Muscle of leg (tissue), 11 donors: Measurements from ENCODE around the gene VDAC2. TPM values are rescaled to one million over a fixed set of nuclear protein-coding genes. Genes with fewer than 3 reads are reported as not detected.

ENCODE experiments used
- DNase-seq: peaks from one replicate; pipeline ENCODE4 v3.0.0; 2013
- H3K27ac ChIP-seq: one replicate; pipeline ENCODE4 v1.5.1; 2013; ENCODE audit warnings: mild to moderate bottlenecking, low read length, control low read depth
- H3K27me3 ChIP-seq: one replicate; pipeline ENCODE4 v1.6.1; 2013; ENCODE audit warnings: low read length; ENCODE audit not compliant: control insufficient read depth, insufficient read depth
- H3K36me3 ChIP-seq: one replicate; pipeline ENCODE4 v1.6.1; 2013; ENCODE audit warnings: low read length; ENCODE audit not compliant: control insufficient read depth, insufficient read depth
- H3K4me1 ChIP-seq: one replicate; pipeline ENCODE4 v1.6.1; 2013; ENCODE audit warnings: low read length; ENCODE audit not compliant: control insufficient read depth, insufficient read depth
- H3K4me3 ChIP-seq: one replicate; pipeline ENCODE4 v1.5.1; 2013; ENCODE audit warnings: low read length, control low read depth
- H3K9me3 ChIP-seq: replicated peaks from 2 replicates; pipeline ENCODE4 v1.6.1; 2013; ENCODE audit warnings: low read depth, low read length; ENCODE audit not compliant: control insufficient read depth
- WGBS: methylation state at CpG from one replicate; pipeline ENCODE4 v1.1.5; 2013; ENCODE audit warnings: missing lambda C conversion rate; ENCODE audit not compliant: insufficient coverage; 5-methylcytosine and 5-hydroxymethylcytosine counted together
- polyA plus RNA-seq, 8 donors: library from polyadenylated mRNA; unstranded; fragments of 120-200 nt; gene quantifications; one replicate each; pipeline versions ENCODE4 v1.2.1 to v1.2.3, GENCODE V29; 2013; ENCODE audit warnings: inconsistent platforms in 1 of 8, low replicate concordance in 1 of 8; ENCODE audit not compliant: insufficient read length in 8 of 8, insufficient read depth in 1 of 8
- total RNA-seq: library from RNA; stranded (reverse); fragments of 120-200 nt; gene quantifications from one replicate; pipeline ENCODE4 v1.2.4, GENCODE V29; 2013

VDAC2 gene
- total and polyA plus RNA-seq, 9 donors = 186 to 334 (median 264) TPM

DNA sequence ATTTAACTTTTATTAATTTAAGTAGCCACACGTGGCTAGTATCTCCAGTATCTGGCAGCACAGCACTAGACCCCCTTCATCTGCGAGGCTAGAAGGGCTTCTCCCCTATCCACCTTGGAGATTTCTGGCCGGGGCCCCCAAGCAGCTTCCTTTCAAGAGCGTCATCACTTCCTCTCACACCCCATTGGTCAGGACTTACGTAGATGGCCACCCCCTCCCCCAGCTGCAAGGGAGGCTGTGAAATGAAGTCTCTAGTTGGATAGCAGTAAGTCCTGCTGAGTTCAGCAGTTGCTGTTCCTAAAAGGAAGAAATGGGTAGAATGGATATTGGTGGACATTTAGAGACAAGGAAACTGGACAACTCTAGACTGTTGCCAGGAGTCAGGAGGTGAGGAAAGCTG, 59.0 kb downstream of the VDAC2 start:
- H3K27me3 ChIP-seq = no peaks in the 10 kb centered on the region
- no peaks in the 10 kb centered on the region for H3K9me3 ChIP-seq
- H3K4me1 ChIP-seq = no peaks in the 10 kb centered on the region
- DNase-seq = no peak
- WGBS = 100% methylated on average over 1 of the region's 5 CpGs
- no peaks in the 10 kb centered on the region for H3K36me3 ChIP-seq
- H3K4me3 ChIP-seq = no peak overlapping the region
- H3K27ac ChIP-seq = no peak overlapping the region

DNA sequence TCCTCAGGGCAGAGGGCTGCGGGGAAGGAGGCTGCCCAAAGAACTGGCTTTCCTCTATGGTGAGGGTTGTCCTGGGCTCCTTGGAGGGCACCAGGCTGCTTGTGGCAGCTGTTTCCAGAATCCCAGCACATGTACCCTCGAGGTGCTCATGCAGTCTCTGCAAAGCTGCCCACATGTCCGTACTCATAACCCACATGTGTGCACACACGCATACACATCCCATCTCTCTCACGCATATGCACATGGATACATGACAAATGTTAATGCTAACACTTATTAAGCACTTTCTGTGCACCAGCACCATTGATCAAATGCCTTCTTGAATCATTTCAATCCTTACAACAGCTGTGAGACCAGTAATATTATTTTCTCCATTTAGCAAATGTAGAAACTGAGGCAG, 61.5 kb downstream of the VDAC2 start:
- H3K4me3 ChIP-seq = no peak overlapping the region
- 76% methylated on average over 5 of the region's 5 CpGs for WGBS
- DNase-seq = no peak
- H3K9me3 ChIP-seq = no peaks in the 10 kb centered on the region
- no peak overlapping the region for H3K27ac ChIP-seq
- peaks cover 9% of the 10 kb centered on the region for H3K27me3 ChIP-seq
- H3K4me1 ChIP-seq = peaks cover 10% of the 10 kb centered on the region
- no peaks in the 10 kb centered on the region for H3K36me3 ChIP-seq

DNA sequence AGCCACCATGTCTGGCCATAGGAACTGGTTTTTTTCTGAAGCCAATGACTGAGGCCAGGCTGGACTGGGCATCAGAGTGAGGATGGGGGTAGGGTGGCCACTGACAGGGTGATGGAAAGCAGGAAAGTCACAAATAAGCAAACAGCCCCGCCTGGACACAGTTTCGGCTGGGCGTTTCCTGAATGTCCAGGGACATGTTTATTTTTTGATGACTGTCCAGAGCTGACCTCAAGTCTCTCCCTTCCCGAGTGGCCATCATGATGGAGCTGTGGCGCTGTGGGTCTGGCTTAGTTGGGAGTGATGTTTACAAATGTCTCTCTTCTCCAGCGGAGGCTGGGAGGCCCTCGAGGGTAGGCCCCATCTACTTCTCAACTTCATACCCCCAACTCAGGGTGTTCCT, 62.3 kb downstream of the VDAC2 start:
- DNase-seq = peak; percentile 27

DNA sequence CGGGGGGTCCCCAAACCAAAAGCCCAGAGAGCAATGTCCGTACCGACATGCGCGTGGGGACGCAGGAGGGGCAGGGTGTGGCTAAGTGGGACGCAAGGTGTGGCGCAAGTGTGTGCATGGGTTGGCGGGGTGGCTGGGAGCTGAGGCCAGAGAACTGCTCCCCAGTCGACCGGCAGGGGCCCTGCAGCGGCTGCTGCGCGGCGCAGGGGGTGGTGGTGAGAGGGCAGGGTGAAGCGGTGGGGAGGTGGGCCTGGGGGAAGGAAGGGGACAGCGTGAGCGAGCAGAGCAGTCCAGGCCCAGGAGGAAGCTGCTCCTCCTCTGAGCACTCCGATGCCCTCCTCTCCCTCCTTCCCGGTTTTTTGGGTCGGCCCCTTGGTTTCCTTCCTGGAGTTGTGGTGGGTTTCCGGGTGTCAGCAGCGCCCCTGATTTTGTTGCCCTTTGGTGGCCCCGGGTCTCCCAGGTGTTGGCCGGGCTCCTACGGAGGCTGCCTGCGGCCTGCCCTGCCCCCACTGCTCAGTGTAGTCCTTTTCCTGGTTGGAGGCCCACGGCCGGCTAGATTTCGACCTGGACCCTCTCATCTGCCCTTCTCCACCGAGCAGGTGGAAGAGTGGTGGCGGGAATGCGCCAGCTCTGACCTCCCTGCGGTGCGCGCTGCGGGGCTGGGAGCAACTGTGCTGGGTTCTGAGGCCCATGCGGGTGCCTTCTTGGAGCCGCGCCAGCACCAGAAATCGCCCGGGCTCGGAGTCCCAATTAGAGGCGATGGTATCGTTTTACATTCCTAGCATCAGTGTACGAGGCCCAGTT, 65.7 kb downstream of the VDAC2 start:
- 31% methylated on average over 37 of the region's 46 CpGs for WGBS

More for the DNA sequence above, 62.3 kb downstream of the VDAC2 start:
- H3K27me3 ChIP-seq = peaks cover 9% of the 10 kb centered on the region
- WGBS = no CpG with 5 or more reads among the region's 7 CpGs
- H3K27ac ChIP-seq = no peak overlapping the region
- H3K9me3 ChIP-seq = no peaks in the 10 kb centered on the region
- H3K4me1 ChIP-seq = peaks cover 10% of the 10 kb centered on the region
- H3K36me3 ChIP-seq = no peaks in the 10 kb centered on the region
- H3K4me3 ChIP-seq = no peak overlapping the region

DNA sequence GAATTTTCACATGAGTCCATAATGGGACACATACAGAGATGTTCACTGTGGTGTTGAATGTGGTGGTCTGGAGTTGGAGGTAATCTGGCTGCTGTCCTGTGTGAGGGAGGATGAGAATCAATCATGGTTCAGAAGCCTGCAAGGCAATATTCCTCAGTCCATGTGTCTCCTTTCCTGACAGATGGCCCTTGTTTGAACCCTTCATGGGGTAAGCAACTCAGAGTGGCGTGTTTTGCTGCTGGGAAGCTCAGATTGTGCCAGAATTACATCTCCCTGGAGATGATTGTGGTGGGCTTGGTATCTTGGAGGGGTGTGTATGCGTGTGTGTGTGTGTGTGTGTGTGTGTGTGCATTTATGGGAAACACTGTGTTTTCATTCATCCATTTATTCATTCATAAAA, 69.6 kb downstream of the VDAC2 start:
- H3K27me3 ChIP-seq = peaks cover 13% of the 10 kb centered on the region
- DNase-seq = no peak
- no peaks in the 10 kb centered on the region for H3K9me3 ChIP-seq
- no peaks in the 10 kb centered on the region for H3K36me3 ChIP-seq
- no peak overlapping the region for H3K27ac ChIP-seq
- WGBS = no CpG with 5 or more reads among the region's 2 CpGs
- H3K4me3 ChIP-seq = no peak overlapping the region
- H3K4me1 ChIP-seq = peaks cover 26% of the 10 kb centered on the region

More for the DNA sequence above, 65.7 kb downstream of the VDAC2 start:
- H3K4me3 ChIP-seq = no peak overlapping the region
- H3K27ac ChIP-seq = no peak overlapping the region
- H3K27me3 ChIP-seq = peaks cover 16% of the 10 kb centered on the region
- H3K36me3 ChIP-seq = no peaks in the 10 kb centered on the region
- peaks cover 10% of the 10 kb centered on the region for H3K4me1 ChIP-seq
- DNase-seq = no peak
- H3K9me3 ChIP-seq = no peaks in the 10 kb centered on the region

Other genes starting within 250 kb of the VDAC2 start
- gene SAMD8, start 99.1 kb upstream of the VDAC2 start, total RNA-seq = 15.6 TPM
- 10 to 100 TPM in 7 of 8 donors, 1 to 10 TPM in 1; 9.2 to 14.8 (median 11.1) TPM for gene SAMD8, start 99.1 kb upstream of the VDAC2 start, polyA plus RNA-seq
- 6.9 TPM for gene COMTD1, start 25.2 kb downstream of the VDAC2 start, total RNA-seq
- 1 to 10 TPM; 3.5 to 8.4 (median 4.4) TPM for gene COMTD1, start 25.2 kb downstream of the VDAC2 start, polyA plus RNA-seq
- 3.6 TPM for gene ZNF503, start 191.0 kb downstream of the VDAC2 start, total RNA-seq
- 10 to 100 TPM in 7 of 8 donors, 1 to 10 TPM in 1; 8.0 to 19.1 (median 13.7) TPM for gene ZNF503, start 191.0 kb downstream of the VDAC2 start, polyA plus RNA-seq
- 7.9 TPM for gene LRMDA, start 220.8 kb downstream of the VDAC2 start, total RNA-seq
- gene LRMDA, start 220.8 kb downstream of the VDAC2 start, polyA plus RNA-seq = 1 to 10 TPM; 4.8 to 7.9 (median 5.7) TPM